GM12801 (cell line): ENCODE measurements around the gene MAP3K10.

Experiments
- TF ChIP-seq, protein P1 (sequence below): IDR thresholded peaks from one replicate; pipeline ENCODE4 v1.5.1; 2011; ENCODE audit warnings: control low read depth; ENCODE audit not compliant: insufficient read length; ENCODE audit errors: extremely low read depth

The MAP3K10 gene

DNA sequence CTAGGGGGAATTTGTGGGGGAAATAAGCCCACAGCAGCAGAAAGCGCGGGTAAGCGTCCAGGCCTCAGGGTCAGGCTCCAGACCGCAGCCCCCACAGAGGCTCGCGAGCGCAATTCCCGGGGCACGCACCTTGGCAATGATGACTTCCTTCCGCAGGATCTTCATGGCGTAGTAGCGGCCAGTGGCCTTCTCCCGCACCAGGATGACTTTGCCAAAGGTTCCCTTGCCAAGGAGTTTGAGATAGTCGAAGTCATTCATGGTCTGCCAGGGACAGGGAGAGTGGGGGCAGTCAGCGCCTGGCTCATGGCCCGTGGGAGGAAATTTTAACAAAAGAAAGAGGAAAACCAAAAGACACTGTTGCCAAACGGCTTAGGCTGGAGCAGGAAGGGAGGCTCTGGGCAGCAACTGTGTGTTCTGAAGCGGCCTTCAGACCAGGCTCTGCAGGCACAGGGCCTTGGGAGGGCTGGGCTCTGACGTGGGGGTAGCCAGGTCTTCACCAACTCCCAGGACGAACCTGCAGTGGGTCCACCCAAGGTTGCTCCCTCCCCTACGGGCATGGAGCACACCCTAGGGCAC, 50.7 kb downstream of the MAP3K10 start:
- TF ChIP-seq, protein P1, sequence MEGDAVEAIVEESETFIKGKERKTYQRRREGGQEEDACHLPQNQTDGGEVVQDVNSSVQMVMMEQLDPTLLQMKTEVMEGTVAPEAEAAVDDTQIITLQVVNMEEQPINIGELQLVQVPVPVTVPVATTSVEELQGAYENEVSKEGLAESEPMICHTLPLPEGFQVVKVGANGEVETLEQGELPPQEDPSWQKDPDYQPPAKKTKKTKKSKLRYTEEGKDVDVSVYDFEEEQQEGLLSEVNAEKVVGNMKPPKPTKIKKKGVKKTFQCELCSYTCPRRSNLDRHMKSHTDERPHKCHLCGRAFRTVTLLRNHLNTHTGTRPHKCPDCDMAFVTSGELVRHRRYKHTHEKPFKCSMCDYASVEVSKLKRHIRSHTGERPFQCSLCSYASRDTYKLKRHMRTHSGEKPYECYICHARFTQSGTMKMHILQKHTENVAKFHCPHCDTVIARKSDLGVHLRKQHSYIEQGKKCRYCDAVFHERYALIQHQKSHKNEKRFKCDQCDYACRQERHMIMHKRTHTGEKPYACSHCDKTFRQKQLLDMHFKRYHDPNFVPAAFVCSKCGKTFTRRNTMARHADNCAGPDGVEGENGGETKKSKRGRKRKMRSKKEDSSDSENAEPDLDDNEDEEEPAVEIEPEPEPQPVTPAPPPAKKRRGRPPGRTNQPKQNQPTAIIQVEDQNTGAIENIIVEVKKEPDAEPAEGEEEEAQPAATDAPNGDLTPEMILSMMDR = no peak

DNA sequence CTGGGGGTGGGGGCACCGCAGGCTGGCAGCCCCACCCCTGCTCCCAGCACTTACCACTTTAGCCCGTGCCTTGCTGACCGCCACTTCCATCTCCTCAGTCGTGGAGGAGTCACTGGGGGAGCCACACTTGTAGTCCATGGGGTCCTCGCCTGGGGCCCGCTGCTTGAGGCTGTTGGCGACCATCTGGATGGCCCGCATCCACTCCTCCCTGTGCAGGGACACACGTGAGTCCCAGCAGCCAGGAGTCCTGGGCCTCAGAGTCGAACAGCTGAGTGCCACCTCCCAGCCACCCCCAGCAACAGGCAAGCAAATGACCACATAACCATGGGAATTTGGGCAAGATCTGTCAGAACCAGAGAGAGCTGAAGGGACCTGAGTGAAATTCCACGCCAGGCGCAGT, 51.3 kb downstream of the MAP3K10 start:
- TF ChIP-seq, protein P1 = no peak

DNA sequence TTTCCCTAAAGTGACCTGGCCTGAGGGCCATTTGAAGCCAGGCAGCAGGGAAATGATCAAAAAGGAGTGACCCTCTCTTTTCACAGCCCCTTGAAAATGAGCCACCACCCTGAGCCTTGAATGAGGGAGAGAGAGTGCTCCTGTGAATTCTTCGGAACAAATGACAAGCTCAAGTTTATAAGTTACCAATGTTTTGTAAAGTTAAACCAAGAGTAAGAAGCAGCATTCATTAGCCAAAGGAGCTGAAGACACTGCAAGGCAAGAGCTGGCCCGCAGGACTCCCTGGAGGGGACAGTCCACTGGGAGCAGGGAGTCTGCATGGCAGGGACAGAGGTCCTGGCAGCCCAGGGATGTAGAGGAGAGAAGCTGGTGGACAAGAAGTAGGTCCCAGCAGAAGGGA, 52.0 kb downstream of the MAP3K10 start:
- TF ChIP-seq, protein P1 = no peak

DNA sequence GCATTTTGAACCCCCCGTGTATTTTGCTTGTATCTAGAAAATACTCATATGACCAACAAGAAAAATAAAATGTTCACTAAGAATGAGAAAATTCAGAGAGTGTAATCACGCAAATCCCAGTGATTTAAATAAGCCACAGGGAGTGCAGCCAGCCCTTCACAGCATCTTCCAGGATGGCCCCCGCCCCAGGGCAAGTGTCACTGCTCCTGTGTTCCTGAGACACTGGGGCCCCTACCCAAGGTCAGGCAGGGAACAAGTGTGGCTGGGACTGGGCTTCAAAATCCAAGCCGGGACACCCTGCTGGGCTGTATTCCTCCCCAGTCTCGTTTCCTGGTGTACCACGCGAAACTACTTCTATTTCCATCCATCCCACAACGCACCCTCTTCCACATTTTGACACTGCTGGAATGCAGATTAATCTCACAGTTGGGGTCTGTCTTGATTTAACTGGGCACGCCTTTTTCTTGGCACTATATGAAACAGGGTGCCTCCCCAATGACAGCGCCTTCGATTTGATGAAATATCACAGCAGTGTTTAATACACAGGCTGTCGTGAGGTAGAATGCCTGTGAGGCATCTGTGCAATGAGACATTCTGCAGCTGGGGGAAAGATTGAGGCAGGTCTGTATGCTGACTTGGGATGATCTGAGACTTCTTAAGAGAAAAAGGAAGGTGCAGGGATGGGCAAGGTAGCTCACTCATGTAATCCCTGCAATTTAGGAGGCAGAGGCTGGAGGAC, 53.5 kb downstream of the MAP3K10 start:
- TF ChIP-seq, protein P1 = no peak

DNA sequence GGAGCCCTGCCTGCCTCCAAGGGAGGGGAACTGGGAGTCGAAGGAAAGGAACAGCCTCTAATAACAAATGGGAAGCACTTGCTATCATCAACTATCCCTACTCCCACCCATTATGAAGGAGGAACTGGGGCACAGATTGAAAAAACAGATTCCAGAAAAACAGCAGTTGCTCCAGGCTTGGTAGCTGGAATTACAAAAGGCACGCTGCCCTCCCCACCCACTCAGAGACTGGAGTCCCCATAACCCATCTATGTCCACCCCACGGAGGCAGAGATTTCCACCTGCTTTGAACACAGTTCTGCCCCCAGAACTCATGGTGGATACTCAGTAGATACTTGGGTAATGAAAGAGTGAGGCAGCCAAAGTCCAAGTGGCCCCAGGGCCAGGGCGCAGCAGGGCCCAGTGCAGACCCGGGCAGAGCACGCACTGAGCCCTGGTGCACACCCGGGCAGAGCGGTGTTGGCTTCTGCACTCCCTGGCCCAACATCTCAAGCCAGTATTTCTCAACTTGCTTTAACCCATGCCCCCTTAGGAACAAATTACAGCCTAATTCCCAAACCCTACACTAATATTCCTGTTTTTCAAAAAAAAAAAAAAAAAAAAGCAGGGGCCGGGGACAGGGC, 54.4 kb downstream of the MAP3K10 start:
- TF ChIP-seq, protein P1 = no peak

DNA sequence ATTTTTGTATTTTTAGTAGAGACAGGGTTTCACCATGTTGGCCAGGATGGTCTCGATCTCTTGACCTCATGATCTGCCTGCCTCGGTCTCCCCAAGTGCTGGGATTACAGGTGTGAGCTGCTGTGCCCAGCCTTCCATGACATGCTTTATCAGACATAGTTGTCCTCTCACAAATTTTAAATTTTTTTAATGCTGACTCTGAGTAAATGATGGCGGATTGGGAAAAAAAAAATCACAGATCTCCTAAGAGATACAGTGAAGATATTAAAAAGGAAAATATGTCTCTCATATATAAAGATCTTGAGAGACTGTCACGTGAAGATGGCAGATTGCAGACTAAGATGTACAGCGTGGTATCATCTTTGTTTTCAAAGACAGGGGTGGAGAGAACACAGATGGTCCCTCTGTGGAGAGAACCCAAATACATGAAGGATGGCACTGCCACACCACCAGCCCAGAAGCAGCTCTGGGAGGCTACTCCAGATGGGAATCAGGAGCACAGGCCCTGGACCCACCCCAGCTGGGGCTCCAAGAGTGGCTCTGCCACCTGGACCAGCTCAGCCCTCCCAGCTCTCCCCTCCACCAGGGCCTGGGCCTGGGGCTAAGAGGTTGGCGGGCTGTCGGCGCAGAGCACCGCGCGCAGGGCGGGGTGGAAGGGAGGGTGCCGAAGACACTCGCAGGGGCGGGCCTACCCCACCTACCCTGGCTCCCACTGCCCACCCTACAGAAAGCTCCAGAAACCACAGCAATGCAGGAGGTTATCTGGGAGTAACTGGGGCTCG, 55.3 kb downstream of the MAP3K10 start:
- TF ChIP-seq, protein P1 = no peak

DNA sequence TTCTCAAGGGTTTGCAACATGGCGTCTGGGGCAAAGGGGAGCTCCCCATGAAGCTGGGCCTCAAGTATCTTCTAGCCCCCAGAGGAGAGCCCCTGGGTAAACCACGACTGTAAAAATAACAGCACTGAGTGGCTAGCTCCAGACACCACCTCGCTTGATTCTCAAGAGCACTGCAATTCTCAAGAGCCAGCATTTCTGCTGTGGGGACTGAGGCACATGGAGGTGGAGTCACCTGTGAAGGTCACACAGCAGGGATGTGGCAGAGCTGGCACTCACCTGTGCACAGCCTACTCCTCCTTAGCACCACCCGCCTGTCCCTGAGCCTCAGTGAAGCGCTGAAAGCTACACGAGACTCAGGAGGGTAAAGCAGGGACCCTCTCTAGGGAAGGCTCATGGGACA, 56.0 kb downstream of the MAP3K10 start:
- TF ChIP-seq, protein P1 = no peak
